Stimulated activated naive B cell treated with anti-CD40 and anti-IgM and Interleukin-4, amounts not matched to agents 10 μg/mL and 1 μg/mL and 100 μg/mL, for 72 hours (primary cell): Measurements from ENCODE around the gene PKP4.
A peak's percentile ranks its signal among the peaks of the same experiment; 100 is the strongest.

Source experiments
- ATAC-seq, 2 donors: fragments of 150-1000 bp; cut with Tn5 transposase; replicated peaks; 2 replicates each; pipeline ENCODE4 v1.10.0; 2021; ENCODE audit warnings: moderate library complexity in 1 of 2
- DNase-seq: peaks from one replicate; pipeline ENCODE4 v3.0.0; 2021
- H3K27ac Mint-ChIP-seq: one replicate; pipeline ENCODE4 v1.8.0; 2022; ENCODE audit warnings: mild to moderate bottlenecking, mixed read lengths
- H3K27me3 Mint-ChIP-seq, 2 donors: one replicate each; pipeline ENCODE4 v1.8.0; 2022; ENCODE audit warnings: mixed read lengths in 2 of 2
- H3K36me3 Mint-ChIP-seq, 2 donors: one replicate each; pipeline ENCODE4 v1.8.0; 2022; ENCODE audit warnings: mixed read lengths in 2 of 2, mild to moderate bottlenecking in 1 of 2
- H3K4me1 Mint-ChIP-seq, 2 donors: one replicate each; pipeline ENCODE4 v1.8.0; 2022; ENCODE audit warnings: mixed read lengths in 2 of 2, mild to moderate bottlenecking in 1 of 2
- H3K4me3 Mint-ChIP-seq, 2 donors: one replicate each; pipeline ENCODE4 v1.8.0; 2022; ENCODE audit warnings: mild to moderate bottlenecking in 2 of 2, mixed read lengths in 2 of 2, moderate library complexity in 1 of 2
- H3K9me3 Mint-ChIP-seq, 2 donors: one replicate each; pipeline ENCODE4 v1.8.0; 2022; ENCODE audit warnings: mixed read lengths in 2 of 2, mild to moderate bottlenecking in 1 of 2

The PKP4 gene

GRCh38 chr2:158559252-158559651, 102.5 kb downstream of the PKP4 start:
- Mint-ChIP-seq H3K4me3 (no peak overlapping the region), H3K27ac (no peak overlapping the region), H3K9me3 (no peaks in the 10 kb centered on the region), H3K4me1 (no peaks in the 10 kb centered on the region), H3K36me3 (no peaks in the 10 kb centered on the region), H3K27me3 (no peaks in the 10 kb centered on the region)
- ATAC-seq, result no peak
- no peak for DNase-seq

GRCh38 chr2:158560259-158560658, 103.5 kb downstream of the PKP4 start:
- ATAC-seq, result no peak

GRCh38 chr2:158561054-158561453, 104.3 kb downstream of the PKP4 start:
- Mint-ChIP-seq H3K36me3 (no peaks in the 10 kb centered on the region), H3K27ac (no peak overlapping the region), H3K4me1 (no peaks in the 10 kb centered on the region), H3K27me3 (no peaks in the 10 kb centered on the region), H3K4me3 (no peak overlapping the region), H3K9me3 (no peaks in the 10 kb centered on the region)
- no peak for DNase-seq
- no peak for ATAC-seq

More at GRCh38 chr2:158560259-158560658, 103.5 kb downstream of the PKP4 start:
- Mint-ChIP-seq H3K4me1 (no peaks in the 10 kb centered on the region), H3K9me3 (no peaks in the 10 kb centered on the region), H3K27me3 (no peaks in the 10 kb centered on the region), H3K36me3 (no peaks in the 10 kb centered on the region), H3K4me3 (no peak overlapping the region), H3K27ac (no peak overlapping the region)
- no peak for DNase-seq

GRCh38 chr2:158567208-158567607, 110.5 kb downstream of the PKP4 start:
- no peaks in the 10 kb centered on the region for H3K4me1 Mint-ChIP-seq

DNA sequence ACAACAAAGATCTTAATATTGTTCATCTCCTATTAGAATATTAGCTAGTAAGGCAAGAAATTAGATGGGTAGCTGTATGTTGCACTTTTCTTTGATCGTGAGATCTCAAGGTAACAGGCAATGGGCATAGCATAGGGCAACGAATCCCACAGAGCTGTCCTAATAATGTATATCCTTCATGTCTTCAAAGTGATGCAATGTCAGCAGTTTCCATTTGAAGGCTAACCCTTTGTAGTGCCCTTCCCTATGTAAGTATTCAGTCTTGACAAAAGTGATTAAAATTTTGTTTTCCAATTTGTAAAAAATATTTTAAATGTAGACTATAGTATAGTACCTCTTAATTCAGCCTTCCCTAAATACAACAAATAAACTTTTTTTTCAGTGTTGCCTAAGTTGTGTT, 112.5 kb downstream of the PKP4 start:
- Mint-ChIP-seq H3K4me3 (no peak overlapping the region), H3K9me3 (peaks cover 5 to 13% of the 10 kb centered on the region in 2 donors), H3K4me1 (no peaks in the 10 kb centered on the region), H3K27ac (no peak overlapping the region), H3K27me3 (no peaks in the 10 kb centered on the region), H3K36me3 (peaks cover 3 to 5% of the 10 kb centered on the region in 2 donors)
- DNase-seq (no peak), ATAC-seq (no peak)

More at GRCh38 chr2:158567208-158567607, 110.5 kb downstream of the PKP4 start:
- DNase-seq, result no peak
- peaks cover 3 to 5% of the 10 kb centered on the region in 2 donors for H3K36me3 Mint-ChIP-seq
- peaks cover 5 to 11% of the 10 kb centered on the region in 2 donors for H3K9me3 Mint-ChIP-seq
- H3K27me3 Mint-ChIP-seq, result no peaks in the 10 kb centered on the region
- H3K27ac Mint-ChIP-seq, result no peak overlapping the region
- ATAC-seq, result no peak
- H3K4me3 Mint-ChIP-seq, result no peak overlapping the region

DNA sequence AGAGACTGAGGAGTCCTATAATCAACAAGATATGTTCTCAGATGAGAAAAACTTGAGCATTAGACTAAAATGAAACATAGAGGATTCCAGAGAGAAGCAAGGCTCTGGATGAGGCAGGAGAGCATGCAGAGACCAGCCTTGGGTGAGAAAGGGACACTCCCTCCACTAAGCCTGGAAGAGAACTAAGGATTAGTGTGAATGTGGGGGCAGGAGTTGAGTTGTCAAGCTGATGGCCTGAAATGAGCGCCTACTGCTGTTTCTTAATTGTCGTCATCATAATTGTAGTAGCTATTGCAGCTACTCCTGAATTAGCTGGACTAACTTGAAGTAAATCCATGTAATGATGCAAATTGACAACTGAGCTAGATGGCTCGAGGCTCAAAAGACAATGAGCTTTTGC, 114.1 kb downstream of the PKP4 start:
- peaks cover 3 to 5% of the 10 kb centered on the region in 2 donors for H3K36me3 Mint-ChIP-seq
- DNase-seq (no peak), ATAC-seq (no peak)
- H3K4me1 Mint-ChIP-seq, result no peaks in the 10 kb centered on the region
- H3K27me3 Mint-ChIP-seq, result no peaks in the 10 kb centered on the region
- no peak overlapping the region for H3K27ac Mint-ChIP-seq
- peaks cover 5 to 13% of the 10 kb centered on the region in 2 donors for H3K9me3 Mint-ChIP-seq
- no peak overlapping the region for H3K4me3 Mint-ChIP-seq

DNA sequence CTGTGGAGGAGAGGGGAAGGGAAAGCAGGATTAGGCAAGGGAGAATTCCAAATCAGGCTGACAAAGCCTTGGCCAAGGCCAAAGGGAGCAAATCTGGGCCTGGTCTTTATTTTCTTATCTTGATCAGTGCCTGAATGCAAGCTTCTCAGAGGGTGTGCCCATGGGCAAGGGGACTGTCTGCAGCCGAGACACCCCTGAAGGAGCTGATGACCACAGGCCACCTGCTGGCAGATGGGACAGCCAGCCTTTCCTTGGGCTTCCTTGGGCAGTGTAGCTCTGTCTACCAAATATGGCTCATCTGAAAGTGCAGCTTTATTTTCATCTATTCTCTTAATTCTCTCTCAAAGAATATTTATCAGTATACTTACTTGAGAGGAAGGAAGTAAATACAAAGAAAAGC, 117.0 kb downstream of the PKP4 start:
- Mint-ChIP-seq H3K4me3 (no peak overlapping the region), H3K9me3 (peaks cover 5 to 12% of the 10 kb centered on the region in 2 donors), H3K4me1 (no peaks in the 10 kb centered on the region), H3K27ac (peak overlapping the region; percentile 68), H3K27me3 (no peaks in the 10 kb centered on the region), H3K36me3 (peaks cover 3 to 5% of the 10 kb centered on the region in 2 donors)
- DNase-seq (no peak), ATAC-seq (no peak)

DNA sequence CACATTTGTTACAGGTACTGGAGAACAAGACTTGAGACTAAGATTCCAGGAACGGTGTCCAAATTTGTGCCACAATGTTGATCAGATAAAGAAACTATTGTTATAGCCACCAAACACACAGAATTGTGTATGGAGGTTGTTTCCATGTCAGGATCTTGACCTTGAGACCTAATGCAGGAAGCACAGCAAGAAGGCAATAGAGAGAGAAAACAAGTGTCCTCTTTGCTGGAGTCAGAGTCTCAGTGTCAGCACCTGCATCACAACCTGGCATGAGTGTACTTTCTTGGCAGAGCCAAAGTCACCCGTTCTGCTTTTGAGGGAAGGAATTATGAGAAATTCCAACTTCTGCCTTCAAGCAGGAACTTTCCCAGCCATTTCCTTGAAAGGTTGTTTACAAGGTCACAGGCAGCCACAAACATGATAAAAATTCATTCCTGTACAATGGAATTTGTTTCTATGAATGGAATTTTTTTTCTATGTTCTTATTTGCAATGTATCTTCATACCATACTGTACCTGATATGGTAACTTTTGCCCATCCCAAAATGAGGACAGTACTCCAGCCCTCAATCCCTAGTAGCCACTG, 118.4 kb downstream of the PKP4 start:
- no peaks in the 10 kb centered on the region for H3K27me3 Mint-ChIP-seq
- DNase-seq, result no peak
- ATAC-seq, result no peak
- no peak overlapping the region for H3K4me3 Mint-ChIP-seq
- peaks cover 5 to 12% of the 10 kb centered on the region in 2 donors for H3K9me3 Mint-ChIP-seq
- no peaks in the 10 kb centered on the region for H3K4me1 Mint-ChIP-seq
- peaks cover 3 to 5% of the 10 kb centered on the region in 2 donors for H3K36me3 Mint-ChIP-seq
- no peak overlapping the region for H3K27ac Mint-ChIP-seq

- no peak for ATAC-seq
- no peak overlapping the region for H3K4me3 Mint-ChIP-seq
- no peaks in the 10 kb centered on the region for H3K4me1 Mint-ChIP-seq
- no peak overlapping the region for H3K27ac Mint-ChIP-seq
- H3K36me3 Mint-ChIP-seq, result no peaks in the 10 kb centered on the region
- H3K9me3 Mint-ChIP-seq, result peaks cover under 1 to 2% of the 10 kb centered on the region in 2 donors
- no peaks in the 10 kb centered on the region for H3K27me3 Mint-ChIP-seq
- DNase-seq, result no peak
Measured at GRCh38 chr2:158577141-158577540, 120.4 kb downstream of the PKP4 start.

GRCh38 chr2:158578703-158579330, 122.1 kb downstream of the PKP4 start:
- Mint-ChIP-seq H3K4me1 (no peaks in the 10 kb centered on the region), H3K27ac (no peak overlapping the region), H3K27me3 (no peaks in the 10 kb centered on the region), H3K36me3 (no peaks in the 10 kb centered on the region), H3K4me3 (no peak overlapping the region), H3K9me3 (no peaks in the 10 kb centered on the region)
- DNase-seq, result no peak
- ATAC-seq, result peak; percentile 64 to 68

DNA sequence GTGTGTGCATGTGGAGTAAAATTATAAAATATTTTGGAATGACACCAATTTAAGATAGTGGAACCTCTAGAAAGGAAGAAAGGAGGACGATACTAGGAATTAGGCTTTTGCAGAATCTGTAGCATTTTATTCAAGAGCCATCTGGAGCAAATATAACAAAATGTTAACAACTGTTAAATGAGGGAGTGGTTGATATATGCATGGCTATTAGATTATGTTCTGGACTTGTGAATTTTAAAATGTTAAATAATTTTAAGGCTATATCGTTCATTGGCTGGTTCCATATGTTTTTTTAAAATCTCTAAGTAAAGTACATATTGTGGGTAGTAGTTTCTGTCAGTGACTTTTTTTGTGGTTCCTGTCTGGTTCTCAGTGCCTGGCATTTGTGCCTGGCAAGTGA, 123.2 kb downstream of the PKP4 start:
- H3K27me3 Mint-ChIP-seq, result no peaks in the 10 kb centered on the region
- DNase-seq (no peak), ATAC-seq (no peak)
- H3K4me3 Mint-ChIP-seq, result no peak overlapping the region
- no peaks in the 10 kb centered on the region for H3K36me3 Mint-ChIP-seq
- no peak overlapping the region for H3K27ac Mint-ChIP-seq
- no peaks in the 10 kb centered on the region for H3K9me3 Mint-ChIP-seq
- no peaks in the 10 kb centered on the region for H3K4me1 Mint-ChIP-seq

GRCh38 chr2:158580760-158581159, 124.0 kb downstream of the PKP4 start:
- Mint-ChIP-seq H3K4me1 (no peaks in the 10 kb centered on the region), H3K9me3 (no peaks in the 10 kb centered on the region)
- ATAC-seq, result no peak

GRCh38 chr2:158582670-158583069, 125.9 kb downstream of the PKP4 start:
- Mint-ChIP-seq H3K9me3 (no peaks in the 10 kb centered on the region), H3K4me3 (no peak overlapping the region), H3K36me3 (no peaks in the 10 kb centered on the region), H3K27ac (no peak overlapping the region), H3K27me3 (no peaks in the 10 kb centered on the region), H3K4me1 (no peaks in the 10 kb centered on the region)
- ATAC-seq (no peak), DNase-seq (no peak)

More at GRCh38 chr2:158580760-158581159, 124.0 kb downstream of the PKP4 start:
- no peaks in the 10 kb centered on the region for H3K36me3 Mint-ChIP-seq
- no peak for DNase-seq
- H3K4me3 Mint-ChIP-seq, result no peak overlapping the region
- H3K27me3 Mint-ChIP-seq, result no peaks in the 10 kb centered on the region
- H3K27ac Mint-ChIP-seq, result no peak overlapping the region

GRCh38 chr2:158583923-158584322, 127.2 kb downstream of the PKP4 start:
- Mint-ChIP-seq H3K4me3 (no peak overlapping the region), H3K27ac (no peak overlapping the region), H3K27me3 (no peaks in the 10 kb centered on the region), H3K4me1 (no peaks in the 10 kb centered on the region), H3K9me3 (no peaks in the 10 kb centered on the region), H3K36me3 (no peaks in the 10 kb centered on the region)
- DNase-seq, result no peak
- ATAC-seq, result no peak

- no peak overlapping the region for H3K27ac Mint-ChIP-seq
Measured at GRCh38 chr2:158586491-158586890, 129.7 kb downstream of the PKP4 start.

More at GRCh38 chr2:158586491-158586890, 129.7 kb downstream of the PKP4 start:
- Mint-ChIP-seq H3K27me3 (no peaks in the 10 kb centered on the region), H3K36me3 (no peaks in the 10 kb centered on the region), H3K4me1 (no peaks in the 10 kb centered on the region), H3K9me3 (no peaks in the 10 kb centered on the region), H3K4me3 (no peak overlapping the region)
- ATAC-seq (no peak), DNase-seq (no peak)
